ENCODE results near the gene DNLZ. TPM values are rescaled to one million over a fixed set of nuclear protein-coding genes. Genes with fewer than 3 reads are reported as not detected.

DNLZ gene
- total RNA-seq, 2 experiments from 2014 or later, result 16.8 to 21.2 TPM

GRCh38 chr9:136310273-136311030, 53.1 kb downstream of the DNLZ start:
- CTCF ChIA-PET (ENCODE audit: unreplicated experiment), result no interaction called here
- no peak overlapping the region for H2AFZ ChIP-seq (ENCODE audit: low read length)
- no peaks in the 10 kb centered on the region for H3K4me1 ChIP-seq (ENCODE audit: insufficient read depth, low read length, poor library complexity, severe bottlenecking)
- no peaks in the 10 kb centered on the region for H4K20me1 ChIP-seq (ENCODE audit: insufficient read depth, low read length)
- no TSS peak for BruUV-seq (replicated peaks)
- no peaks in the 10 kb centered on the region for H3K79me2 ChIP-seq (ENCODE audit: insufficient read depth, low read depth, low read length)
- no peak for TF ChIP-seq EZH2phosphoT487 (IDR thresholded peaks at IDR 0.05; ENCODE audit: borderline replicate concordance, low read depth, low read length)
- TF ChIP-seq CTCF (conservative IDR thresholded peaks at IDR 0.05; ENCODE audit: low read length), result no peak
- DNase-seq (ENCODE audit: low spot score), result peak; percentile 5
- no peak overlapping the region for H3K4me2 ChIP-seq (ENCODE audit: low read length)
- POLR2A ChIA-PET, result no interaction called here
- intact Hi-C loops (cut with micrococcal nuclease; ENCODE audit: unreplicated experiment), result no loop called here
- H3K36me3 ChIP-seq (ENCODE audit: insufficient read depth, low read length), result no peaks in the 10 kb centered on the region
- no peaks in the 10 kb centered on the region for H3K9me2 ChIP-seq (ENCODE audit: insufficient read depth, low read length)
- H3K27ac ChIP-seq (ENCODE audit: low read depth, low read length, poor library complexity, severe bottlenecking), result no peak overlapping the region
- H3K9me3 ChIP-seq (ENCODE audit: low read length), result peaks cover 12% of the 10 kb centered on the region
- H3K4me3 ChIP-seq (ENCODE audit: low read depth, low read length, poor library complexity, severe bottlenecking), result no peak overlapping the region

- BruUV-seq (replicated peaks), result no TSS peak
- no peak overlapping the region for H3K27ac ChIP-seq (ENCODE audit: low read depth, low read length, poor library complexity, severe bottlenecking)
- no peak overlapping the region for H3K4me3 ChIP-seq (ENCODE audit: low read depth, low read length, poor library complexity, severe bottlenecking)
- peaks cover 10% of the 10 kb centered on the region for H3K9me3 ChIP-seq (ENCODE audit: low read length)
- intact Hi-C loops (cut with micrococcal nuclease; ENCODE audit: unreplicated experiment), result no loop called here
- H3K4me1 ChIP-seq (ENCODE audit: insufficient read depth, low read length, poor library complexity, severe bottlenecking), result no peaks in the 10 kb centered on the region
- POLR2A ChIA-PET, result no interaction called here
- H3K36me3 ChIP-seq (ENCODE audit: insufficient read depth, low read length), result no peaks in the 10 kb centered on the region
- no peak for DNase-seq (ENCODE audit: low spot score)
- H3K4me2 ChIP-seq (ENCODE audit: low read length), result no peak overlapping the region
- CTCF ChIA-PET (ENCODE audit: unreplicated experiment), result no interaction called here
- no peak for TF ChIP-seq EZH2phosphoT487 (IDR thresholded peaks at IDR 0.05; ENCODE audit: borderline replicate concordance, low read depth, low read length)
- no peak for TF ChIP-seq CTCF (conservative IDR thresholded peaks at IDR 0.05; ENCODE audit: low read length)
- H4K20me1 ChIP-seq (ENCODE audit: insufficient read depth, low read length), result no peaks in the 10 kb centered on the region
- no peaks in the 10 kb centered on the region for H3K9me2 ChIP-seq (ENCODE audit: insufficient read depth, low read length)
- H3K79me2 ChIP-seq (ENCODE audit: insufficient read depth, low read depth, low read length), result no peaks in the 10 kb centered on the region
- no peak overlapping the region for H2AFZ ChIP-seq (ENCODE audit: low read length)
Measured at GRCh38 chr9:136309806-136310220, 53.7 kb downstream of the DNLZ start.

Other genes starting within 250 kb of the DNLZ start
- 38.4 and 51.0 TPM in 2 replicates for gene TMEM250, start 244.9 kb downstream of the DNLZ start, total RNA-seq (2014; rRNA removed; shearing (Covaris generic))
- gene TMEM250, start 244.9 kb downstream of the DNLZ start, total RNA-seq (2022), result 50.5 and 53.8 TPM in 2 replicates
- not detected in 2 replicates for gene LHX3, start 158.6 kb downstream of the DNLZ start, total RNA-seq (2014; rRNA removed; shearing (Covaris generic))
- 0.15 TPM in 1 of 2 replicates, not detected in the other for gene LHX3, start 158.6 kb downstream of the DNLZ start, total RNA-seq (2022)
- 47.8 and 50.0 TPM in 2 replicates for gene QSOX2, start 117.9 kb downstream of the DNLZ start, total RNA-seq (2014; rRNA removed; shearing (Covaris generic))
- gene QSOX2, start 117.9 kb downstream of the DNLZ start, total RNA-seq (2022), result 57.5 and 57.9 TPM in 2 replicates
- gene CCDC187, start 59.6 kb downstream of the DNLZ start, total RNA-seq (2014; rRNA removed; shearing (Covaris generic)), result not detected in 2 replicates
- not detected in 2 replicates for gene CCDC187, start 59.6 kb downstream of the DNLZ start, total RNA-seq (2022)
- not detected in 2 replicates for gene GPSM1, start 36.2 kb downstream of the DNLZ start, total RNA-seq (2014; rRNA removed; shearing (Covaris generic))
- not detected in 2 replicates for gene GPSM1, start 36.2 kb downstream of the DNLZ start, total RNA-seq (2022)
- gene CARD9, start 9.9 kb upstream of the DNLZ start, total RNA-seq (2014; rRNA removed; shearing (Covaris generic)), result 0.92 and 1.8 TPM in 2 replicates
- gene CARD9, start 9.9 kb upstream of the DNLZ start, total RNA-seq (2022), result 1.7 and 2.1 TPM in 2 replicates
- 10.2 and 13.4 TPM in 2 replicates for gene SNAPC4, start 36.4 kb upstream of the DNLZ start, total RNA-seq (2014; rRNA removed; shearing (Covaris generic))
- gene SNAPC4, start 36.4 kb upstream of the DNLZ start, total RNA-seq (2022), result 15.4 and 16.8 TPM in 2 replicates
- 87.2 and 103 TPM in 2 replicates for gene ENTR1, start 46.9 kb upstream of the DNLZ start, total RNA-seq (2014; rRNA removed; shearing (Covaris generic))
- gene ENTR1, start 46.9 kb upstream of the DNLZ start, total RNA-seq (2022), result 102 and 109 TPM in 2 replicates
- gene PMPCA, start 46.9 kb upstream of the DNLZ start, total RNA-seq (2014; rRNA removed; shearing (Covaris generic)), result 53.3 and 60.4 TPM in 2 replicates
- gene PMPCA, start 46.9 kb upstream of the DNLZ start, total RNA-seq (2022), result 76.1 and 76.4 TPM in 2 replicates
- 16.7 and 20.2 TPM in 2 replicates for gene INPP5E, start 76.1 kb upstream of the DNLZ start, total RNA-seq (2014; rRNA removed; shearing (Covaris generic))
- gene INPP5E, start 76.1 kb upstream of the DNLZ start, total RNA-seq (2022), result 21.3 and 27.8 TPM in 2 replicates
- 15.5 and 23.7 TPM in 2 replicates for gene SEC16A, start 119.3 kb upstream of the DNLZ start, total RNA-seq (2014; rRNA removed; shearing (Covaris generic))
- gene SEC16A, start 119.3 kb upstream of the DNLZ start, total RNA-seq (2022), result 52.0 and 60.1 TPM in 2 replicates
- gene NOTCH1, start 182.3 kb upstream of the DNLZ start, total RNA-seq (2014; rRNA removed; shearing (Covaris generic)), result 9.3 and 17.6 TPM in 2 replicates
- 15.5 and 17.9 TPM in 2 replicates for gene NOTCH1, start 182.3 kb upstream of the DNLZ start, total RNA-seq (2022)